GM21825 (cell line): ENCODE results near the gene IKZF1.
A peak's percentile ranks its signal among the peaks of the same experiment; 100 is the strongest.

Experiments used
- ATAC-seq: cut with Tn5 transposase; IDR thresholded peaks from one replicate; pipeline ENCODE4 v1.9.1; 2021; ENCODE audit warnings: mild to moderate bottlenecking, moderate library complexity; ENCODE audit not compliant: unreplicated experiment

Gene IKZF1

GRCh38 chr7:50307368-50308032 is 3.0 kb downstream of the IKZF1 start:
- ATAC-seq: no peak

GRCh38 chr7:50308203-50308531 is 3.7 kb downstream of the IKZF1 start:
- no peak for ATAC-seq

- peak; percentile 28 for ATAC-seq
Measured at GRCh38 chr7:50308532-50309385, 4.2 kb downstream of the IKZF1 start.

- ATAC-seq: no peak
Measured at GRCh38 chr7:50309721-50310120, 5.2 kb downstream of the IKZF1 start.

GRCh38 chr7:50310361-50310760 is 5.8 kb downstream of the IKZF1 start:
- ATAC-seq: no peak

- ATAC-seq: no peak
Measured at GRCh38 chr7:50310956-50311355, 6.4 kb downstream of the IKZF1 start.

GRCh38 chr7:50312250-50313162 is 8.0 kb downstream of the IKZF1 start:
- ATAC-seq: no peak

- ATAC-seq: no peak
Measured at GRCh38 chr7:50314836-50315592, 10.5 kb downstream of the IKZF1 start.

GRCh38 chr7:50315739-50316671 is 11.5 kb downstream of the IKZF1 start:
- no peak for ATAC-seq

- peak; percentile 64 for ATAC-seq
Measured at GRCh38 chr7:50317221-50317678, 12.7 kb downstream of the IKZF1 start.

- no peak for ATAC-seq
Measured at GRCh38 chr7:50317697-50318669, 13.5 kb downstream of the IKZF1 start.

- ATAC-seq: no peak
Measured at GRCh38 chr7:50321487-50322067, 17.1 kb downstream of the IKZF1 start.

GRCh38 chr7:50324113-50324512 is 19.6 kb downstream of the IKZF1 start:
- ATAC-seq: no peak

- ATAC-seq: no peak
Measured at GRCh38 chr7:50327443-50327842, 22.9 kb downstream of the IKZF1 start.

GRCh38 chr7:50329775-50330174 is 25.3 kb downstream of the IKZF1 start:
- ATAC-seq: no peak

- no peak for ATAC-seq
Measured at GRCh38 chr7:50330254-50330653, 25.7 kb downstream of the IKZF1 start.

GRCh38 chr7:50330696-50331095 is 26.2 kb downstream of the IKZF1 start:
- no peak for ATAC-seq
